HG02571 (cell line): ENCODE measurements around the gene PTPN13.

ENCODE experiments used
- ATAC-seq: cut with Tn5 transposase; IDR thresholded peaks from one replicate; pipeline ENCODE4 v1.9.1; 2021; ENCODE audit warnings: mild to moderate bottlenecking, moderate library complexity; ENCODE audit not compliant: unreplicated experiment

PTPN13 gene

DNA sequence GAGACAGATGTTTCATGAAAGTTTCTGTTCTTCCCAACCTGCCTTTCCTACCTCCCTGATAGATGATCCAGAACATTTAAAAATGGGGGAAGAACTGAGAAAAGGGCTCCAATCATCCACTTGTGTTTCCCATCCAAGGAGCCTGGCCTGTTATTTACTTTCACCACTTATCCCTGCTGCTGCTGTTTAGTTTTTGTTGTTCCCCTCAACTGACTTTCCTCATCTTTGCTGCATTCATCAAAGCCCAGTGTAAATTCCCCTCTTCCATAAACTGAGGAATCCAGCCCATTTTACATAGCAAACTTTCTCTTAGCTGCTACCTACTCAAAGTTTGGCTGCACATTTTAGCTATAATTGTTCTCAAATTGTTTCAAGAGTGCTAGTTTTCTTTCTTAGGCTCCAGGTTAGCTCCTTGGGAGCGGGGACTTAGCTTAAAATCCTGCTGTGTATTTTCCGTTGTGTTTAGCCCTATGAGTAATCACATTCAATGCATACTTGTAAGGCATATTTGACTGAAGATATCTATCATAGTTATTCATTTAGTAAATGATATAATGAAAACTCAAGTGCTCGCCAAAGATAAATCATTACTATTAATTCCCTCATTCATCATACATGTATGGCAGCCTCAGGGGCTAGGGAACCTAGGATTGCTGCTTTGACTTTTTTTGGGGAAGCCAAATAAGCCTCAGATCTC lies 1.4 kb upstream of the PTPN13 start:
- ATAC-seq = no peak

DNA sequence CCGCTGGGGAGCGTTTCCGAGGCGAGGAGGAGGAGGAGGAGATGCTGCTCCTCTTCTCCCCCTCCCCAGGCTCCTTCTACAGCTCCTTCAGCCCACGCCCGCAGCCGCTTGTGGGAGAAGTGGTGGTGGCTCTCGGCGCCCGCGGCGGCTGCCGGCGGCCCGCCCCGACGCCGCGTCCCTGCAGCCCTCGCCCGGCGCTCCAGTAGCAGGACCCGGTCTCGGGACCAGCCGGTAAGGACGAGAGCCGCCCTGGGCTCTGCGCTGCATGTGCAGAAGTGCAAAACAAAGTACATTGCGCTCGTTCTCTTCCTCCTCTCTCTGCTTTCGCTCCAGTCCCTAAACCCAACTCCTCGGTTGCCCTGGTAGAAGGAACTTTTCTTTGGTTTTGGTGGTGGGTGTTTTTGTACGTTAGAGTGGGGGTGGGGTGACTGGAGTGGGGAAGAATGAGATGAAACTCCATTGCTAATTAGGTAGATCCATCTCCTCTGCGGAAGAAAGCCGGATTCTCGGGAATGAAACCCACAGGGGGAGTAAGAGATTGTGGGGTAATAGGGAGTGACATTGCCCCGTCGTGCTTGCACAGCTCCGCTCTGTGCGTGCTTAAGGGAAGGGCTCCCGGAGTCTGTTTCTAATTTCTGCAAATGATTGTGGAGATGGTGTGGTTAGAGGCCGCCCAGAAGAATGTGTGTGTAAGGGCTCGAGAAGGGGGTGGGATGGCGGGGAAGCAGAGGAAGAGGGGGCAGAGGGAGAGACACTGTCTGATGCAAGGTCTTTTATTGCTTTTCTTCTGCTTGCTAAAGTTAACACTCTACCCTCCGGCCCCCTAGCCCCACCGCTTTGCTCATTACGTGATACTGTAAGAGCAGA lies 677 bp downstream of the PTPN13 start:
- peak; percentile 29 for ATAC-seq

DNA sequence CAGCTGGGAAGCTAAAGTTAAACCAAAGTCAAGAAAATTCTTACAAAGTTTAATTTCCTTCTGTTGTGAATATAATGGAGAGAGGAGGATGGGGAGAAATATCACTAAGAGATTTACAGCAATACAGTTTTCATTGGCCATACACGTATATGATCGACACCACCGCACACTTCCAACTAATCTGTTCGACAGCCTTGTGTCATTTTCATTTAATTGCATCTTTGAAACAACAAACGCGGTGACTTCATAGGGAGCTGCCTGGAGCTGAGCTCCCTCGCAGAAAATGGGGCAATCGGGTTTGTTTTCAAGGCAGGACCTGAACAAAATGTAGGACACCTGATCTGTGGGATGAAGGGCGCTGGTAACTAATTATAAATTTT lies 1.3 kb downstream of the PTPN13 start:
- no peak for ATAC-seq

DNA sequence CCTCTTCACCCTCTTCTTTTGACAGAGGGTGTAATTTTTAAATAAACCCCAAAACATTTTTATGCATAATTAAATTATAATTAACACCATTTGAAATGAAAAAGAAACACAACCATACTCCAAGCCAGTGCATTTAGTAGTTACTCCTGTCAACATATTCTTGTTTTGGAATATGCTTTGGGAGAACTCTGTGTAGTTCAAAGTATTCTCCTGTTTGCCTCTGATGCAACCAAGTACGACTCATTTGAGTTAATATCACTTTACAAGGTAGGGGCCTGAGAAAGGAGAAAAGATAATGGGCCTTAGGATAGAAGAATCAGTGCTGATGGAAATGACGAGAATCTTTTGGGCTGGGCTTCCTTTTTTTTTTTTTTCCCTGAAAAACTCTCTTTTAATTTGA lies 2.7 kb downstream of the PTPN13 start:
- ATAC-seq = no peak

DNA sequence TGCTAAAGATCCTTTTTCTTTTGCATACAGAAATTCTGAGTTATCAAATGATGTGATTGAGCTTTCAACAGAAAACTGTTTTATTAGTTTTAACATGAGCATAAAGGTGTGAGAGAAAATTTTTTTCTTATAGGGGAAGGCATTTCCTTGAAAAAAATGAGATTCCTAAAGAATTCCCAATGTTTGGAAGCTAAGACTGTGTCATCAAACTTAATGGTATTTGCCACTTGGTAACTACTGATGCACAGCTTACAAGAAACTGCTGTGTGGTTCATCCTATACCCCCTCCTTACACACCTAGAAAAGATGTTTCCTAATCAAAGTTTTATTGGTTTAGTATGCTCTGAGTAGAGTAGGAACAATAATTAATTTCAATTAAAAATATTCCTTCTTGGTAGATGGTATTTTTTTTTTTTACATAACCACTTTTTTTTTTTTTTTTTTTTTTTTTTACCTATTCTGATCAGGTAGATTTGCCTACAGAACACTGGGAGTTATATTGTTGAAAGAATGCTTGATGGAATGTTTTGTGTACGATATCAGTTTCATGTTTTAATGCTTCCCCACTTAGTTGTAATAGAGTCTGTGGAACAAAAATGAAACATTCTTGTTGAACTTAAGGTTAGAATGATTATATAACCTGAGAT lies 6.0 kb downstream of the PTPN13 start:
- no peak for ATAC-seq

DNA sequence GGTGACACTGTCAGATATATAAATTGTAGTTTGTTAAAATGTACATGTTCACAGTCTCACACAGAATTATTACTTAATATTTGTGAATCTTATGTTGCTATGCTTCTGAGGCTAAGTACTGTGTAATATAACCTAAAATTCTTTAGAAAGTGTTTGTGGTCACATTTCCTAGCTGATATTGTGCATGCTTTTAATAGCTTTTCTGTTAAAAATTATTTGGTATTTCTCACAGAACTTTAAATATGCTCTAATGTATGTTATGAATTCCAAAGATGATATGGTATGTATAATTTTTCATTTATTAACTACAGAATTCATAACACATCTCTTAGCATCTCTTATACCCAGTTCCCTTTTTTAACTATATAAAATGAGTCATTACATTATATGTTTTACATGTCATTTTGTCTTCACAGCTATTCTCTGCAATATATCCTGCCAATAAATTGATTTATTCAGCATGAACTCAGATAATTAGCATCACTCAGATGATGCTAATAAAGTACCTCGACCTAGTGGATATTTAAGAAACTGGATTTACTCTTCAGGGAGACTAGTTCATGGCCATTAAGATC lies 9.3 kb downstream of the PTPN13 start:
- ATAC-seq = no peak

DNA sequence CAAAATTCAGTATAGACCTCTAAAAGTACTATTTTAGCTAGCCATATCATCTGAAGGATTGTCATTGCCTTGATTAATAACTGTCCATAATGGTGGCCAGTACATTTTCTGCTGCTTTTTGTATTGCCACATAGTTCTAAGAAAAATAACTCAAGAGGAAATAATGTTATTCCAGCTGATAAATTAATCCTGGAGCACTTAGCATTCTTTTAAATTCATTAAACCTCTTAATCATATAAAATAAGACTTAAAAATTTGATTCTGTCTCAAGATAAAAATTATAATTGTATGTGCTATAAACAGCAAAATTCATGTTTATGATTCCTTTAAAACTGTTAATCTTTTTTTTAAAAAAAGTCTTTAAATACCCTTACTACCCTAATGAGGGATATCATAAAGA lies 12.7 kb downstream of the PTPN13 start:
- ATAC-seq = no peak

DNA sequence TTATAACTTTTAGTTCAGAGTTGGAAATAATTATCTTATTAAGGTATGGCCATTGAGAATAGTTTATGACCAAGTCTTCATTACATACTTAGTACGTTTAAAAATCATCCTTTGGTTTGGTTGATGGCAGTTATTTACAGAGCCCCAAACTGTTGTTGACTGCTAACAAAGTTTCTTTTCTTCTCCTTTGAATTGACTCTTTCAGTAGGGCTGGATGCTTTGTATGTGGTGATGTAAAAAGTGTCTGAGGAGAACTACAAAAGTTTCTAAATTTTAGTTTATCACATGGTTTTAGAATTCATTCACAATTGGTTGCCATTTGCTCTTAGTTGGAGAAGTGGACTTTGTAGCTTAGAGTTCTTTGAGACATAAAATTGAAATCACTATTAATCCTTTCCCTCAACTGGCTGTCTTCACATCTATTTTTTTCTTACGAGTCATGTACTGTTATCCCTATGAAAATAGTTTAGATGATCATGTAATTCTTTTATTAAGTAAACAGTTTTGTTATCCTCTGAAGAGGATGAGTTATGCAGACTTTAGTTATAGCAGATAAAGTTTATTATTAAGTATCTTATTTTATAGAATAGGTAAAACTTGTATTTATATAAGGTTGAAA lies 14.8 kb downstream of the PTPN13 start:
- no peak for ATAC-seq

DNA sequence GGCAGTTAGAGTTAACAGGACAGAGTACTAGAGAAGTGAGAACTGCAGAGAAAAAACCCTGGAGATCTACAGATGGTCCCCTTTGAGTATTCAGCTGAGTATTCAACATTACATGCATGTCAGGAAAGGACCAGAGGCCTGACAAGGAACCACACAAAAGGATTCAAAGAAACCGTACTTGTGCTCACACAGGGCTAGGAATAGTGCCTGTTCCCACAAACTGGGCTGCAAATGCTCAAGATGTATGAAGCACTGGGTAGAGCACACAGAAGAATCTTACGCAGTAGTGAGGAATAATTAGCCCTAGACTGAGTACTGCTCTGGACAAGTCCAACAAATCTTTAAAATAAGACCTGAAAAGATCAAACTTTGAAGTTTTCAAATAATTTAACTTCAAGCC lies 17.6 kb downstream of the PTPN13 start:
- no peak for ATAC-seq

DNA sequence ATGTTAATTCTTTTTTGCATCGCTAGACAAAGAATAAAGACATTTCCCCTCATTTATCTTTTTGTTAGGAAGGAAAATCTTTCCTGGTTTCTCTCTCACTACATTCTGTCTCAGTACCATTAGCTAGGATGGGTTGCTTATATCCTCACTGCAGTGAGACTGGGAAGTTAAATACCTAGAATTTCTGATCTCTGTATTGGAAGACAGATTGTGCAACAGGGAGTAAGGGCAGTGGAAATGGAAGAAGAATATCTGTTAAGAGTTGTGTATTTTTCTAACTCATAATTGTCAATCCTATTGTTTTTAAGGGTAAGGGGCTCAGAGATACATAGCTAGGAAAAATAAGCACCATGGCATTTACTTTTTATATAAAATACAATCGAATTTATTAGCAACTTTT lies 19.6 kb downstream of the PTPN13 start:
- no peak for ATAC-seq

DNA sequence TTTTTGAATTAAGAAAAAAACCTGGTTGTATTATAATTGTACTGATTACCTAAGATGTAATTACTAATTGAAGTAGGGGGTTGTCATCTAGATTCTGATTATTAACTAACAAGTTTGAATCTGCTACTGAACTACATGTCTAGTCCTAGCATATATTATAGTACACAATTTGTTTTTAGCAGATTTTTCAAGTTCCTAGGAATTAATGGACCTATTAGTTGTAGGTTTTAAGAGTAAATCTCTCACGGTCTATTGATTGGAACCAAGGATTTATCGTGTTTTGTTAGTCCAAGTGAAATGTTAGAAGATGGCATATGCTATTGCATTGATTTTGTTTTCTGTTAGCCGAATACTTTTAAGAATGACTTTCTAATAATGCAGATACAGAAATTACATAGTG lies 20.8 kb downstream of the PTPN13 start:
- ATAC-seq = no peak

DNA sequence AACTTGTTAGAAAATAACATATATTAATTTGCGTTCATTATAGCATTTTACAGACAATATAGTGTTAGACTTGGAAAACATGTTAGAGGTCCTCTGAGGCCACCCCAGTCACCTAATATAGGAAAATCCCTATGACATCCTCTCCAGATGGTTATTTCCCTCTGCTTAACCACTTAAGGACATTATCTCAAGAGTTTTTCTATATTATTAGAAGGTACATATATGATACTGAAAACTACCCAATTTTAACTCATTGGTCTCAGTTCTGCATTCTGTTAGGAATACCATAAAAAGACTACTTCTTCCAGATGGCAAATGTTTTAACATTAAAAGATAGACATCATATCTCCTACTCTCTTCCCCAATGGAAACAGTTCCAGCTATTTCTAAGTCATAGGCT lies 21.4 kb downstream of the PTPN13 start:
- ATAC-seq = no peak

DNA sequence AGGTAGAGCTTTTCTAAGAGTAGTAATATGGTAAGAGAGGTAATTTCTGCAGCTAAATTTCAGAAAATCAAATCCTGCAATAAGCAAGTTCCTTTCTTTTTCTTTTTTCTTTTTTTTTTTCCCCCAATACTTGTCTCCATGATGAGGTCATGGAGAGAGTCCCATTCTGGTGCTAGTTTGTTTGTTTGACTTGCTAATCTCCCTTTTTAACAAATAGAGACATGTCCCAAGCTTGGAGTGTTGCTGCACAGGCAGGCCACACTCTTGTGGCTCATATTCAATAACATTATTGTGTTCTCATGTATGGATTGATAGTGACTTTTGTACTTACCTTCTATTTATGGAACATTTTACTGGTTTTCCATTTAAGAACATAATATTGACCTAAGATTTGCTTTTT lies 25.5 kb downstream of the PTPN13 start:
- ATAC-seq = no peak

DNA sequence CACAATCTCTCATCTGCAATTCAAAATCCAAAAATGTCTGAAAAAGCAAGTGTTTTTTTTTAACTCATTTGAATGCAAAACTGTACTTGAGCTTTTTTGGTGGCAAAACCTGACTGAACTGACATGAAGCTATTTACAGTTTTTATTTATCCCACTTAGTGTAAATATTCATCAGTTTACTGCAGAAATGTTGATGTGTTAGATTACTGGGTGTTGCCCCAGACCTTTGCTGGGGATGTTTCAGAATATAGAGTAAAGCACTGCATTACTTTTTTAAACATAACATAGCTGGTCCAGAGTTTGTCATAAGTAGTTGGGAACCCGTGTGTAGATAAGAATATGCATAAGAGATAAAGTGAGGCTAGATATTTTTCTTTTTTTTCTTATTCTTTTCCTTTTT lies 27.3 kb downstream of the PTPN13 start:
- no peak for ATAC-seq

DNA sequence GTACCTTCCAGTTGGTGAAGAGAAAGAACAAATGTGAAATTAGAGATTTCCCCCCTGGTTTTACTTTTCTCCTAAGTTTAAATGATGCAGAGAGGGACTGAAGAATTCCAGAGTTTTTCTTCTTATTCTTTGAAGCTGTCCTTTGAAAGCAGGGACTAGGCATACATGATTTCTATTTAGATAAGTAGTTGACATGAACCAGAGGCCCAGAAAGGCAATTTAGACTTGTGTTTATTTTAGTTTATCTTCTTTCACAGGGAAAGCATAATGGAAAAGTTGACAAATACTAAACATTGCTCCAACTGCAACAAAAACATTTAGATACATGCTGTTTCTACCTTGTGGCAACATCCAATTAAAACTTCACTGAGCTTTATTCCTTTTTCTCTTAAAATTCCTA lies 32.0 kb downstream of the PTPN13 start:
- no peak for ATAC-seq

DNA sequence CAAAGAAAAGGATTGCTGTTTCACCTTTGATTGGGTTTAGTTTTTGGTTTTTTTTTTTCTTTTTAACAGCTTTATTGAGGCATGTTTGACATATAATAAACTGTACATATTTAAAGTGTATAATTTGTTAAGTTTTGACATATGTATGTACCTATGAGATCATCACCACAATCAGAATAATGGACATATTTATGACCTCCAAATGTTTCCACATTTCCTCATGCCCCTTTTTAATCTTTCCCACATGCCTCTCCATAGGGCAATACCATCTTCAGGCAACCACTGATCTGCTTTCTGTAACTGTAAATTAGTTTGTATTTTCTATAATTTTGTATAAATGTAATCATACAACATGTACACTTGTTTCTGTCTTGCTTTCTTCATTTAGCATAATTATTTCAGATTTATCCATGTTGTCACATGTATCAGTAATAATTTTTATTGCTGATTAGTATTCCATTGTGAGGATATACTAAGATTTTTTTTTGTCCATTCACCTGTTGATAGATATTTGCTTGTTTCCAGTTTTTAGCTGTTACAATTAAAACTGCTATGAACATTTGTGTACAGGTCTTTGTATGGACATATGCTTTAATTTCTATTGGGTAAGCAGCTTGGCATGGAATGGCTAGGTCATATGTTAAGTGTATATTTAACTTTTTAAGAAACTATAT lies 33.5 kb downstream of the PTPN13 start:
- no peak for ATAC-seq

DNA sequence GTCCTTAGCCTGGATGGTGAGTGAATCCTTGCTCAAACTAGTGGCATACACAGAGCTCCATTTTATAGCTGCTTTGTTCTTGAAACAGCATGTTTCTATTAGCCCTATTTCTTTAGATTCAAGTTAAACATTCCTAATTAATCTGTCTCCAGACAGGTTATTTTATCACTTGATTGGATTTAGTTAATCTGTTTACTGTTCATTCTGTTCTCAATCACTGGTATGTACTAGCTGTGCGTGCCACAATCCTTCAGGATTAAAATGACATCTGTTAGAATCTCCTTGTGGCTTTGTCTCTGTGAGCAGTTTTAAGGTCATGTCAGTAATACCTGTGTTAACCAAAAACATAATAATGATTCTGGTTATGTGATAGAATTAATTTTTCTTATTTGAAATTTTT lies 36.5 kb downstream of the PTPN13 start:
- no peak for ATAC-seq

DNA sequence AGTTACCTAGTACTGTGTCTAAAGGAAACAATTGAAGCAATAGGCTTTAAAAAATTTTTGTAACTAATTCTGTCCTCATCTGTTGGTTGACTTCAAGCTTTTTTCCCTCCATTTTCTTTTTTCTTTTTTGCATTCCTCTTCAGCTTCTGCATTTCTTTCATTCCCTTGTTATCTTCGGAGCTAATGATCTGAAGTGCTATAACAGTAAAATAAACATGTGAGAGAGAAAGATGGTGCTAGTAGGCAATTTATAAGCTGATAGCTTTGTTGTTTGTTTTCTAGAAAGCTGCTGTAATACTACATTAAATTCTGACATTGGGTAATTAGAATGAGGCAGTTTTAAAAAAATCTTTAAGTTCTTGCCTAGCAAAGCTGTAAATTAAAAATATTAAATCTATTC lies 37.1 kb downstream of the PTPN13 start:
- no peak for ATAC-seq

DNA sequence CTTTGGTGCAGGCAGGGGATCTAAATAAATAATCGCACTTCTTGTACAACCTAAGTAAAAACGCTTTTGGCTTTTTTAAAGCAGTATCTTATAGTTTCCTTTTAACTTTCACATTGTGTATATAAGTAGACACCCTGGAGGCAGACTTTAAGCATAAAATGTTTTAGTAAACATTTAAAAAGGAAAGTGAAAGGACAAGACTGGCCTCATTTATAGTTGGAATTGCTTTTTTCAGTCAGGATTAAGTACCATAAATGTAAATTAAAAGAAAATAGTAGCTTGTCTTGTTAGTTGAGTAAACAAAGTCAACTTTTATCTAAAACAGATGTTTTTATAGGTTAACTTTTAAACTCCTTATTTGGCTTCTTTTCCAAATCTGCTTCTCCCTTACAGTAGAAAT lies 39.7 kb downstream of the PTPN13 start:
- ATAC-seq = no peak

DNA sequence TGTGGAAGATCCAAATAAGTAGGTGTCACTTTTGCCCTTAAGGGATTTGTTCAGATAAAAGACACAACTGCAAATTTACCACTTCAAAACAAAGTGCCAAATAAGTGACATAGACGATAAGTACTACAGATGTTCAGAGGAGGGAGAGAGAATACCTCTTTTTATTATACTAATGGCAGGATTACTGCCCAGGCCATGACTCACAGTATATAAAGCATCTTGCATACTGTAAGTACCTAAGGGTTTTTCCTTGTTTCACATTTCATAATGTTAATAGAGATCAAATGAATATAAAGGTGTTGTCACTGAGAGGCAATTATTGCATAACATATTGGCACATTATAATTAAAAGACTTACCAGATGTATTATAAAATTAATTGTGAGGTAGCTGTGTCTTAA lies 46.4 kb downstream of the PTPN13 start:
- ATAC-seq = no peak
